Lower leg skin (tissue), 3 donors: Measurements from ENCODE around the gene OXCT1.

Experiments used
- POLR2A ChIP-seq, 2 donors: fragments of 450-650 bp; IDR thresholded peaks; one replicate each; pipeline ENCODE4 v1.6.1; 2016 to 2017; ENCODE audit warnings: antibody characterized with exemption in 2 of 2, mild to moderate bottlenecking in 1 of 2, moderate library complexity in 1 of 2
- TF ChIP-seq, protein P1 (sequence below), 3 donors: fragments of 450-650 bp; IDR thresholded peaks; one replicate each; pipeline ENCODE4 v1.5.1; 2016; ENCODE audit warnings: antibody characterized with exemption in 3 of 3, mild to moderate bottlenecking in 3 of 3, moderate library complexity in 2 of 3

GRCh38 chr5:41736641-41737040 lies 133.6 kb downstream of the OXCT1 start:
- TF ChIP-seq, protein P1, sequence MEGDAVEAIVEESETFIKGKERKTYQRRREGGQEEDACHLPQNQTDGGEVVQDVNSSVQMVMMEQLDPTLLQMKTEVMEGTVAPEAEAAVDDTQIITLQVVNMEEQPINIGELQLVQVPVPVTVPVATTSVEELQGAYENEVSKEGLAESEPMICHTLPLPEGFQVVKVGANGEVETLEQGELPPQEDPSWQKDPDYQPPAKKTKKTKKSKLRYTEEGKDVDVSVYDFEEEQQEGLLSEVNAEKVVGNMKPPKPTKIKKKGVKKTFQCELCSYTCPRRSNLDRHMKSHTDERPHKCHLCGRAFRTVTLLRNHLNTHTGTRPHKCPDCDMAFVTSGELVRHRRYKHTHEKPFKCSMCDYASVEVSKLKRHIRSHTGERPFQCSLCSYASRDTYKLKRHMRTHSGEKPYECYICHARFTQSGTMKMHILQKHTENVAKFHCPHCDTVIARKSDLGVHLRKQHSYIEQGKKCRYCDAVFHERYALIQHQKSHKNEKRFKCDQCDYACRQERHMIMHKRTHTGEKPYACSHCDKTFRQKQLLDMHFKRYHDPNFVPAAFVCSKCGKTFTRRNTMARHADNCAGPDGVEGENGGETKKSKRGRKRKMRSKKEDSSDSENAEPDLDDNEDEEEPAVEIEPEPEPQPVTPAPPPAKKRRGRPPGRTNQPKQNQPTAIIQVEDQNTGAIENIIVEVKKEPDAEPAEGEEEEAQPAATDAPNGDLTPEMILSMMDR (IDR thresholded peaks at IDR 0.05): no peak
- TF ChIP-seq POLR2A (IDR thresholded peaks at IDR 0.05): no peak
